Activated CD4-positive, alpha-beta T cell treated with anti-CD3 and anti-CD28 coated beads, Interleukin-2, amount 10 ng/mL, durations not matched to agents 24 days and 14 days (primary cell): ENCODE results near the gene DENND1B. TPM values are rescaled to one million over a fixed set of nuclear protein-coding genes. Genes with fewer than 3 reads are reported as not detected.

ENCODE experiments used
- DNase-seq: peaks from one replicate; pipeline ENCODE4 v3.0.0; 2022
- H3K27ac Mint-ChIP-seq: one replicate; pipeline ENCODE4 v1.8.0; 2022; ENCODE audit warnings: mild to moderate bottlenecking, mixed read lengths
- H3K27me3 Mint-ChIP-seq: one replicate; pipeline ENCODE4 v1.8.0; 2022; ENCODE audit warnings: mixed read lengths
- H3K36me3 Mint-ChIP-seq: one replicate; pipeline ENCODE4 v1.8.0; 2022; ENCODE audit warnings: low read depth, mild to moderate bottlenecking, mixed read lengths
- H3K4me1 Mint-ChIP-seq: one replicate; pipeline ENCODE4 v1.8.0; 2021; ENCODE audit warnings: mixed read lengths
- H3K4me3 Mint-ChIP-seq: one replicate; pipeline ENCODE4 v1.8.0; 2022; ENCODE audit warnings: mild to moderate bottlenecking, moderate library complexity, mixed read lengths
- H3K9me3 Mint-ChIP-seq: one replicate; pipeline ENCODE4 v1.8.0; 2021; ENCODE audit warnings: mixed read lengths
- intact Hi-C: fragments of 100-400 bp; cut with micrococcal nuclease; formaldehyde crosslinking; loops from one replicate; pipeline ENCODE4 v1.15.1; 2023
- total RNA-seq: library from RNA; stranded (reverse); gene quantifications from 2 replicates; pipeline ENCODE4 v1.2.3, GENCODE V29; 2022

The DENND1B gene
- total RNA-seq, 1 donor from 2014 or later, result 15.0 TPM

DNA sequence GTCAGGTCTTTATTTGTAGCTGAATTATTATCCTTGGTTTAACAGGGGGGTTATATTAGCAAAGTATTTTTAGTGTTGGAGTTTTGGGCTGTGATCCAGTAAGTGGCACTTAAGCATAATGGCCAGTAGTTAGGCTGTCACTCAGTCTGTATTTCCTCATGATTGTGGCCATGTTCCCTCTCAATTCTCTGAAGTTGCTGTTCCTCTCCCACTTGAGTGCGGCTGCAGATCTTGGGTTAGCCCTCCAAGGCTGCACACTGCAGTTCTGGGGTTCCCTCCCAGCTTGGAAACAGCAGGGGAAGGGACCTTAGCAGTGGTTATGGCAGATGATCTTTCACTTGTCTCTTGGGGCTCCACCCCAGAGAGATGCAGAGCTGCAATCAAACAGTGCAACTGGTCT, 23.2 kb upstream of the DENND1B start:
- Mint-ChIP-seq H3K27me3 (peaks cover 10% of the 10 kb centered on the region), H3K27ac (no peak overlapping the region), H3K4me3 (no peak overlapping the region), H3K36me3 (peaks cover 3% of the 10 kb centered on the region), H3K9me3 (peaks cover 33% of the 10 kb centered on the region), H3K4me1 (no peaks in the 10 kb centered on the region)
- intact Hi-C loops, result no loop called here
- DNase-seq, result no peak

DNA sequence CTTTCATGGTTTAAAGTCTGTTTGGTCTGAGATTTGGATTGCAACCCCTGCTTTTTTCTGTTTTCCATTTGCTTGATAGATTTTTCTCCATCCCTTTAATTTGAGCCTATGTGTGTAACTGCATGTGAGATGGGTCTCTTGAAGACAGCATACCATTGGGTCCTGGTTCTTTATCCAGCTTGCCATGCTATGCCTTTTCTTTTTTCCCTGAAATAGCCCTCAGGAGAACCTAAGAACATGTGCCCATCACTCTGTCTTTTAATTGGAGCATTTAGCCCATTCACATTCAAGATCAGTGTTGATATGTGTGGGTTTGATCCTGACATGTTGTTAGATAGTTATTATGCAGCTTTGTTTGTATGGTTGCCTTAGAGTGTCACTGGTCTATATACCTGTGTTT, 21.7 kb upstream of the DENND1B start:
- intact Hi-C loops, result no loop called here
- H3K36me3 Mint-ChIP-seq, result peaks cover 3% of the 10 kb centered on the region
- H3K27me3 Mint-ChIP-seq, result peaks cover 13% of the 10 kb centered on the region
- H3K4me1 Mint-ChIP-seq, result no peaks in the 10 kb centered on the region
- no peak for DNase-seq
- H3K27ac Mint-ChIP-seq, result no peak overlapping the region
- H3K9me3 Mint-ChIP-seq, result peaks cover 33% of the 10 kb centered on the region
- no peak overlapping the region for H3K4me3 Mint-ChIP-seq

DNA sequence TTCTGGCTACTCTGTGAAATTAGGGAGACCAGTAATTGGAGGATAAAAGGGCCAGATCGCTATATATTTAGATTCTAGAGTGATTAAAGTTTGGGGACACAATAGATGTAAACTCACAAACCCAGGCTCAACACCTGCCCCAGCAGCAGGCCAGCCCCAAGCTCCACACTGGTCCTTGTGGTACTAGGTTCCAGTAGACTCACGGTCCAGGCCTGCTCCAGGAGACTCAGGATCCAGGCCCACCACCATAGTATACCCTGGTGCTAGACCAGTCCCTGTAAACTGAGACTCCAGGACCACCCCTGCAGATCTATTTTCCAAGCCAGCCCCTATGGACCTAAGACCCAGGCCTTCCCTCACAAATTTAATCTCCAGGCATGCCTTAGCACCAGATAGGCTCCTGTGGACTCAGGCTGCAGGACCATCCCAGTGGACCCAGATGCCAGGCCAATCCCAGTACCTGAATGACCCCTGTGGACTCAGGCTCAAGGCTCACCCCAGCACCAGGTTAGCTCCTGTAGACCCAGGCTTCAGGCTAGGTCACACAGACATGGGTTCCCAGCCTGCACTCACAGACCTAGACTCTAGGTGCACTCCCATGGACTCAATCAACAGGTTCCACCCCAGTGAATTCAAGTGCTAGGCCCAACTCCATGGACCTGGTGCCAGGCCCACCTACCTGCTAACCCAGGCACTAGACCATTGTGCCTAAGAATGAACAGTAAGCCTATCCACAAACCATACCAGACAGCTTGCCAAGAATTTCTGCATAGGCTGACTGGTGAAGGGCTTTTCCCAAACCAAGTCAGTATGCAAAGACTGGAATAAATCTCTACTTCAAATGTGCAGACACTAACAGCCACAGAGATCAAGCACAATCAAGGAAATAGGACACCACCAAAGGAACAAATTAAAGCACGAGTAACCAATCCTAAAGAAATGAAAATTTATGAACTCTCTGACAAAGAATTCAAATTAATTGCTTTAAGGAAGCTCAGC, 13.8 kb upstream of the DENND1B start:
- Mint-ChIP-seq H3K27ac (no peak overlapping the region), H3K4me3 (no peak overlapping the region), H3K9me3 (peaks cover 3% of the 10 kb centered on the region), H3K4me1 (no peaks in the 10 kb centered on the region), H3K36me3 (no peaks in the 10 kb centered on the region), H3K27me3 (peaks cover 3% of the 10 kb centered on the region)
- no peak for DNase-seq
- intact Hi-C loops, result no loop called here

DNA sequence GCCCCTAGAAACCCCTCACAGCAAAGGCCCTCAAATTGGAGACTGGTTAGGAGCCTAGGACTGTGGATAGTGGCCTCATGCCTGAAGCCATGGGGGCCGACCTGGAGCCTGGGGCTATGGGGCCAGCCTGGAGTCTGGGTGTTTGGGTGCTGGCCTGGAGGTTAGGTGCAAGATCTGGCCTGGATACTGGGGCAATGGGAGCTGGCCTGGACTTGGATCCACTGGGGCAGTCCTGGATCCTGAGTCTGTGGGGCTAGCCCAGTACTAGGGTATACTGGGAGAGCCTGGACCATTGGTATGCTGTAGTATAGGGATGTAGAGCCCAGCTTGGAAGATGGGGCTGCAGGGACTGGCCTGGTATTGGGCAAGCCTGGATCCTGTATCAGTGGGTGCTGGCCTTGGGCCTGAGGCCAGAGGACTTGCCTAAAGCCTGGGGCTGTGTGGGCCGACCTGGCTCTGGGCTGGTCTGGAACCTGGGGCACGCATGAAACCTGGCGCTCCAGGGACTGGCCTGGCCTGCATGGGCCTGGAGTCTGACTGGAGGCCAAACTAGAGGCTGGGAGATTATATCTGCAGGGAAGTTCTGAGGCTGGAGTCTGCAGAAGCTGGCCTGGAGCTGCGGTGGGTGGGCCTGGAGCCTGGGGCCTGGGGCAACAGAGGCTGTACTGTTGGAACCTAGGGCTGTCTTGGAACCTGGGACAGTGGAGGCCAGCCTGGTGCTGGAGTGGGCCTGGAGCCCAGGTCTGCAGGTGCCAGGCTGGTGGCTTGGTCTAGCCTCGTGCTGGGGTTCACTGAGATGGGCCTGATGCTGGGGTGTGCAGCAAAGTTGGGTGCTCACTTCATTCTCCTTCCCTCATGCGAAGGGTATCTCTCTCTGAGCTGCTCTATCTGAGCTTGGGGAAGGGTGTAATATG, 12.6 kb upstream of the DENND1B start:
- H3K9me3 Mint-ChIP-seq, result peaks cover 3% of the 10 kb centered on the region
- no peaks in the 10 kb centered on the region for H3K4me1 Mint-ChIP-seq
- no peak for DNase-seq
- H3K27ac Mint-ChIP-seq, result no peak overlapping the region
- no peaks in the 10 kb centered on the region for H3K36me3 Mint-ChIP-seq
- intact Hi-C loops, result no loop called here
- no peak overlapping the region for H3K4me3 Mint-ChIP-seq
- H3K27me3 Mint-ChIP-seq, result peaks cover 3% of the 10 kb centered on the region

DNA sequence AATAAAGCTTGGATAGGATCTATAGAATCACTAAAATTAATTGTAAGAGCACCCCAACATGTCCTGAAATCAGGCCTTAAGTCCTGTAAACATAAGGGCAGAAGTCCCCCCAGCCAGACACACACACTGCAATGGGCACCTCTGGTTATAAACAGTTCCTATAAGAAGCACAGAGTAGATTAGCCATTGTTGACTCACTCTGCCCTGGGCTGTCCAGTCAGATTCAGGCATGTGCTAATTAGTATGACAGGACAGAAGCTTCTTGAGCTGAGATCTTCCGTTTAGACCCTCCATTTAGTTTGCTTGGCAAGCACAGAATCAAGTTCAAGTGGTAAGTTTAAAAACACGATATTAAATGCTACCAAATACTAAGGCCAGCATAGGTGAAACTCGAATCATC, 11.8 kb upstream of the DENND1B start:
- no peaks in the 10 kb centered on the region for H3K27me3 Mint-ChIP-seq
- H3K4me1 Mint-ChIP-seq, result peaks cover 2% of the 10 kb centered on the region
- no peak overlapping the region for H3K27ac Mint-ChIP-seq
- no peaks in the 10 kb centered on the region for H3K36me3 Mint-ChIP-seq
- H3K9me3 Mint-ChIP-seq, result peaks cover 3% of the 10 kb centered on the region
- intact Hi-C loops, result no loop called here
- no peak overlapping the region for H3K4me3 Mint-ChIP-seq
- no peak for DNase-seq

DNA sequence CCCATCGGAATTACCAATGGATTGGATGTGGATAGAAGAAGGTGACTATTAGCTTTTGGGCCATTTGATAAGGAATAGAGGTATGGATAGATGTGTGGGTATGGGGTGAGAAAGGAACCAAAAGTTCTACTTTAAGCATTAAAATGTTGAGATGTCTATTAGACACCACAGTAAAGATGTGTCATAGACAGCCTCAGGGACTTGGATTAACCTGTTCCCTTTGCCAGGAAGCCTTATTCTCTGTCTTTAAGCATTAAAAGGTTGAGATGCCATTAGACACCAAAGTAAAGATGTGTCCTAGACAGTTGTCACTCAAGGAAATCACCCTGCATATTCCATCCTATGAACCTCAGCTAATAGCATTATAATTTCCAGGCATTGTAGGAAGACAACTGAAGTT, 11.0 kb upstream of the DENND1B start:
- Mint-ChIP-seq H3K27me3 (no peaks in the 10 kb centered on the region), H3K4me1 (peaks cover 2% of the 10 kb centered on the region)

DNA sequence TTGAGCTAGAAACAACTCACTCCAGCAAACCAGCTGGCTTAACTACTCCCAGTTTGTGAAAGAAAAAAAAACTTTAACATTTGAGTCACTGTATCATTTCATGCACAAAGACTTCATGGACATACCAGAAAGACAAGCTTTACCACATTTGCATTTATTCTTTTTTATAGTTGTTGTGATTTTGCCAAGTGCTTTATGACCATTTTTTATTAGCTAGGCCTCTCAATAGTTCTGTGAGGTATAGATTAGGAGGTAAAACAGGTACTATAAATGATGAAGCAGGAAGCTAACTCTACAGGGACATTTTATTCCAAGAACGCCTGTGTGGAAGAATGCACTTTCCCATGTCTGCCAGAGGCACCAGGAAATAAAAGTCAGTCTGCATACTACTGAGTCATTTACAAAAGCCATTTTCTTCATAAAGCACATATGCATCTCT, 8.2 kb upstream of the DENND1B start:
- intact Hi-C loops, result no loop called here
- no peak overlapping the region for H3K4me3 Mint-ChIP-seq
- no peak for DNase-seq
- peaks cover 3% of the 10 kb centered on the region for H3K9me3 Mint-ChIP-seq
- no peaks in the 10 kb centered on the region for H3K36me3 Mint-ChIP-seq
- H3K27ac Mint-ChIP-seq, result no peak overlapping the region
- H3K4me1 Mint-ChIP-seq, result peaks cover 11% of the 10 kb centered on the region
- no peaks in the 10 kb centered on the region for H3K27me3 Mint-ChIP-seq

More for the DNA sequence above, 11.0 kb upstream of the DENND1B start:
- no peak overlapping the region for H3K27ac Mint-ChIP-seq
- DNase-seq, result no peak
- intact Hi-C loops, result no loop called here
- H3K36me3 Mint-ChIP-seq, result no peaks in the 10 kb centered on the region
- H3K4me3 Mint-ChIP-seq, result no peak overlapping the region
- H3K9me3 Mint-ChIP-seq, result peaks cover 3% of the 10 kb centered on the region

DNA sequence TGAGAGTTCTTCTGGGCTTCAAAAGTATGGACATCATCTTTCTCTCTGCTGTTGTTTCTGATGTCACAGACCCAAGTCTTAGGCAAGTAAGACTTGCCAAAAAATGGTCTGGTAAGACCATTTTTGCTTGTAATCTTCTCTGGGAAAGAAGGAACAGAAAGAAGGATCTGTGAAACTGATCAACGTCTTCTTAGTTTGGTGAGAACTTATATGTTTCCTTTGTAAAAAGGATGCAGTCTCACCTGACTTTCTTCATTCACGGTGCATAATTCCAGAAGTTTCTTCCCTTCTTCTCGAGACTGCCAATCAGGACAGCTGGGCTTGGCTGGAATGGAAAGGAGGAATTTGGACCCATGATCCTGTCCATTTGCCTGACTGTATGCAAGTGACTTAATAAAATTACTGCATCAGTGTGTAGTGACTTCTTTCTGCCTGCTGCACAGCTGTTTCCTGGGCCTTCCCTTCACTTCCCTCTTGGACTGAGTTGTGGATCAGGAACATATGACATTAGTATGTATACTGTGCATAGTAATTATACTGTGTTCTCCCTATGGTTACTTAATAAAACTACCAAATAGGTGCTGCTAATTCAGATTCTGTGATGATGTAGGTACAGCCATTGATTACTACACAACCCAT, 7.6 kb upstream of the DENND1B start:
- Mint-ChIP-seq H3K27me3 (no peaks in the 10 kb centered on the region), H3K27ac (no peak overlapping the region), H3K9me3 (peaks cover 3% of the 10 kb centered on the region), H3K4me3 (no peak overlapping the region), H3K36me3 (no peaks in the 10 kb centered on the region), H3K4me1 (peaks cover 16% of the 10 kb centered on the region)
- intact Hi-C loops, result no loop called here
- DNase-seq, result no peak

DNA sequence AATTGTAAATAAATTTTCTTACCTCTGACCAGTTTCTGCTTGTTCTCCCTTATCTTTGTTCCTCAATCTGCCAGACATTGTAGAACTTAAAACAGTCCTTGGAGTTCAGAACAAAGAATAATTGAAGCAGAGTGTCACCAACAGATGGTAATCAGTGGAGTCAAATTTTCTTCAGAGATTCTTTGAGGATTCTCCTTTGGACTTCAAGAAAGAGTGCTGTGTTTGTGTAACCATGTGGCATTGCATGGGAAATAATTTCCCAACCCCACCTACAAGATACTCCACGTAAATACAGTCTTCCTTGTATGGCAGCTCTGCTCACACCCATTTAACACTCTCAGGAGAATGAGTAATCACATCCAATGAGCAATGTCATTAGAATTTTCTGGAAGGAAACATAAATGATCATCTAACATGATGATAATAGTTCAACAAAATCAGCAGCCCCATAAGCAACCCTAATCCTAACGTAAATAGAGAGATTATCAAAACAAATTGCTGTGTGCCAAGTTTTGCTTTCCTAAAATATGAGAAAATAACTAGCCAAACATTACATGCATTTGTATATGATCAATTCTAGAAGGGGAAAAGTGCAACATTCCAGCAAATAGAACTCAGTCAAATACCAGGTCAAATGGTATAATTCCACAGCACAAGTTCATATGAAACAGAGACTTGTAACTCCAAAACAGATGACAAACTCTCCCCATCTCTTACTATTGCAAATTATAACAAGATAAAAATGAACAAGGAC, 6.9 kb upstream of the DENND1B start:
- Mint-ChIP-seq H3K4me1 (peaks cover 21% of the 10 kb centered on the region), H3K4me3 (no peak overlapping the region), H3K9me3 (no peaks in the 10 kb centered on the region), H3K27me3 (no peaks in the 10 kb centered on the region), H3K36me3 (no peaks in the 10 kb centered on the region), H3K27ac (no peak overlapping the region)
- intact Hi-C loops, result no loop called here
- DNase-seq, result no peak

DNA sequence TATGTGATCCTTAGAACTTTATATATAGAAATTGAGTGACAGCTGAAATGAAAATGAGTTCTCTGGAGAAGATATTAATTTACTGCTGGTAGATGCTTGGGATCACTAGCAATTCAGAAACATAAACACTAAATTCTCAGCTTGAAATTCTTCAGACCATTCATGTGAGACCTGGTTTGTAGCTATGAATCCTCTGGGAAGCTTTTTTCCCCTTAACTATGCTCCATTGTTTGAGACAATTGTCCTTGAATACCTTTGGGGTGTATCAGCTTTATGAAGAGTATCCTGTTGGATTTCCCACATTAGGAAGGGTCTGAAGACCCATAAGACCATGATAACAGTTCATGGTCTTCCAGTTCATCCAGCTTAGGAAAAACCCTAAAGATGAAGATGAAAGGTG, 4.6 kb upstream of the DENND1B start:
- no peaks in the 10 kb centered on the region for H3K9me3 Mint-ChIP-seq
- intact Hi-C loops, result loop anchor here (5.0 to 10.0 kb wide), 4 partner anchors 137 to 867 kb away; partner anchors contain the start of genes LHX9 and NEK7
- no peak for DNase-seq
- H3K4me1 Mint-ChIP-seq, result peaks cover 32% of the 10 kb centered on the region
- H3K4me3 Mint-ChIP-seq, result no peak overlapping the region
- H3K27ac Mint-ChIP-seq, result no peak overlapping the region
- no peaks in the 10 kb centered on the region for H3K36me3 Mint-ChIP-seq
- no peaks in the 10 kb centered on the region for H3K27me3 Mint-ChIP-seq

DNA sequence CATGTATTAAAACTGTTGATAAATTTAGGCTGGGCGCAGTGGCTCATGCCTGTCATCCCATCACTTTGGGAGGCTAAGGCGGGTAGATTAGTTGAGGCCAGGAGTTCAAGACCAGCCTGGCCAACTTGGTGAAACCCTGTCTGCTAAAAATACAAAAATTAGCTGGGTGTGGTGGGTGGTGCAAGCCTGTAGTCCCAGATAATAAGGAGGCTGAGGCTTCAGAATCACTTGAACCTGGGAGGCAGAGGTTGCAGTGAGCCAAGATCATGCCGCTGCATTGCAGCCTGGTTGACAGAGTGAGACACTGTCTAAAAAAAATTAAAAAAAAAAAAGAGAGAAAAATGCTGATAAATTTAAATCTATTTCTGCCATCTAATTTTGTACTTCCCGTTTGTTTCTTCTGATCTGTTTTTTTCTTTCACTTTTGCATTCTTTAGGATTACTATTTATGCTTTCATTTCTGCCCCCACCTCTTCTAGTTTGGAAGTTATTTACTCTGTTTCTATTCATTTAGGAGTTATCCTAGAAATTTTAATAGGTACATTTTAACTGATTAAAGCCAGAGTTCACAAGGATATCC, 3.2 kb upstream of the DENND1B start:
- Mint-ChIP-seq H3K9me3 (no peaks in the 10 kb centered on the region), H3K27ac (peak overlapping the region; percentile 60), H3K4me1 (peaks cover 41% of the 10 kb centered on the region), H3K4me3 (peak overlapping the region; percentile 64), H3K27me3 (no peaks in the 10 kb centered on the region), H3K36me3 (no peaks in the 10 kb centered on the region)
- intact Hi-C loops, result loop anchor here (5.0 to 10.0 kb wide), 4 partner anchors 139 to 869 kb away; partner anchors contain the start of genes LHX9 and NEK7
- DNase-seq, result no peak

DNA sequence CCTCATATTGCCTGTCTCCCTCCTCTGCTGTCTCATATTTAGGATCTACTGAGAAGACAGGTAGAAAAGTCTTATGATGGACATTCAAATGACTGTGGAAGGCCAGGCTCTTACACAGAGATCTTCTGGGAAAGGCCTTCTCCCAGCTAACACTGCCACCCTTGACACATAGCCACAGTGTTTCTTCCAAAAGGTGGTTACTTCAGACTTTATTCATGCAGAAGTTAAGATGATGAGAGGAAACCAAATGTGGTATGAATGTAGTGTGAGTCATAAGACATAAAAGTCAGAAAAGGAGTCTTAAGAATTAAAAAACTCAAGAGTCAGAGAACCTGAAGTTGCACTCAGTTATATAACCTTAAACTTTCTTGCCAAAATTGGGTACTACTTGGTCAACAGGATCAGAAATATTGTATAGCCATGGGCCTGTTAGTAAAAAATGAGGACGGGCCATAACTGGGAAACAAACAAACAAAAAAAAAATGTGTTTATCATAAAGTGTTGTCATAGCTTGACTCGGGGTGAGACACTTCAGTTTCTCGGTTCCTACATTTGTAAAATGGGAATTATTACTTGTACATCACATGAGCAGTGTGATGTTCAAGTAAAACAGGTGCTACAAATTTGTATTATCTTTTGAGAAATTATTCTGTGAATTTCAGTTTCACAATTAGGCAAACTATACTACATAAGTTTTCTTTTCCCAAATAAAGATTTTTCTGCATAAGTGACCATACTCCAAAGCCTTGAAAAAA, 1.2 kb upstream of the DENND1B start:
- H3K36me3 Mint-ChIP-seq, result peaks cover 9% of the 10 kb centered on the region
- no peaks in the 10 kb centered on the region for H3K9me3 Mint-ChIP-seq
- H3K27me3 Mint-ChIP-seq, result no peaks in the 10 kb centered on the region
- peak; percentile 81 for DNase-seq
- intact Hi-C loops, result loop anchor here (1.0 to 10.0 kb wide), 8 partner anchors 126 to 906 kb away; partner anchors contain the start of genes C1orf53, LHX9 and NEK7
- H3K27ac Mint-ChIP-seq, result peak overlapping the region; percentile 99
- peak overlapping the region; percentile 87 for H3K4me3 Mint-ChIP-seq
- H3K4me1 Mint-ChIP-seq, result peaks cover 56% of the 10 kb centered on the region
